GM12891 (cell line): Measurements from ENCODE around the gene PIGM.

ENCODE experiments used
- POLR2A ChIP-seq: IDR thresholded peaks from 2 replicates; pipeline ENCODE4 v1.6.1; 2011; ENCODE audit warnings: low read depth, low read length, control low read depth
- POLR2AphosphoS5 ChIP-seq: IDR thresholded peaks from 2 replicates; pipeline ENCODE4 v1.6.1; 2011; ENCODE audit warnings: low read depth, low read length, control low read depth
- SPI1 ChIP-seq: IDR thresholded peaks from 2 replicates; pipeline ENCODE4 v1.6.1; 2011; ENCODE audit warnings: low read depth, low read length, control low read depth

DNA sequence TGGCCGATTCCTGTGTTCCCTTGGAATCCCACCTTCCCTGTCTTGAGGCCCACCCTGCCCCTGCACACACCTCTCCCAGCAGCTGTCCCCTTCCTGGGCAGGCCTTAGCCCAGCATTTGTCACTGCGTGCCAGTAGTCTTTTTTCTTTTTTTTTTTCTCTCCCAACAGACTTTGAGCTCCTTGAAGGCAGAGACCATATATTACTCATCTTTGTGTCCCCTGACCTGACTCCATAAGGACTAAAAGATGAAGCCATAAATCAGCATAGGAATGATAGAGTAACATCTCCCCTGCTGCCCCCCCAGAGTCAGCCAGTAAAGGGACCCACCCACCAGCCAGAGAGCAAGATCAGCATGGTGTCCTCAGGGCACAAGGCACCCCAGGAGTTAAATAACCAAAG, 27.4 kb downstream of the PIGM start:
- no peak for TF ChIP-seq POLR2AphosphoS5
- no peak for TF ChIP-seq POLR2A
- no peak for TF ChIP-seq SPI1
